ENCODE measurements around the gene KRT1.

KRT1 gene

DNA sequence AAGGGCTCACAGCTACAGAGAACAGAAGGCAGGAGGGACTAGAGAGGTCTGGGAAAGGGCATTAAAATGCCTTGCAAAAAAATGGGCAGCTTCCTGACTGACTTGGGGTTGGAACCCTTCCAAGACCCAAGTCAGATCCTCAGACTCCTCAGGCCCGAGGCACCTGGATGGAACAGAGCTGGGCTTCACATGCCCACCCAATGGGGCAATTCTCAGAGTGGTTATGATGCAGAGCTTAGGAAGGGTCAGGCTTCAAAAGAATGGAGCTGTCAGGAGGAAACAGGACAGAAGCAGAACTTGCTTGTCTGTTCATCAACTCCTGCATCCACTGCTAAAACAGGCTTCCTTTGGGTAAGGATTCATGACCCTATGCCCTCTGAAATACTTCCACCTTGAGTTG, 9.7 kb upstream of the KRT1 start:
- Histone ChIP-seq H3K4me3 (ENCODE audit: low read depth, low read length) (no peak overlapping the region), H3K9me3 (ENCODE audit: control insufficient read depth, insufficient read depth, low read depth, low read length) (no peaks in the 10 kb centered on the region), H3K4me1 (ENCODE audit: control insufficient read depth, insufficient read depth, low read length) (no peaks in the 10 kb centered on the region), H3K36me3 (ENCODE audit: control insufficient read depth in 2 of 2, insufficient read depth in 1 of 2, low read length in 2 of 2) (no peaks in the 10 kb centered on the region), H3K27ac (ENCODE audit: extremely low read depth, low read depth, low read length) (no peak overlapping the region)
- POLR2A ChIA-PET = no interaction called here
- CTCF ChIA-PET = interaction anchor here (0.6 to 1.1 kb wide), 5 partner anchors 85 to 548 kb away, joined by 3 to 5 read pairs (median 3); partner anchors contain the start of gene KRT71
- TF ChIP-seq, protein P1, sequence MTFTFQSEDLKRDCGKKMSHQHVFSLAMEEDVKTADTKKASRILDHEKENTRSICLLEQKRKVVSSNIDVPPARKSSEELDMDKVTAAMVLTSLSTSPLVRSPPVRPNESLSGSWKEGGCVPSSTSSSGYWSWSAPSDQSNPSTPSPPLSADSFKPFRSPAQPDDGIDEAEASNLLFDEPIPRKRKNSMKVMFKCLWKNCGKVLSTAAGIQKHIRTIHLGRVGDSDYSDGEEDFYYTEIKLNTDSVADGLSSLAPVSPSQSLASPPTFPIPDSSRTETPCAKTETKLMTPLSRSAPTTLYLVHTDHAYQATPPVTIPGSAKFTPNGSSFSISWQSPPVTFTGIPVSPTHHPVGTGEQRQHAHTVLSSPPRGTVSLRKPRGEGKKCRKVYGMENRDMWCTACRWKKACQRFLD (tag by site-specific recombination; IDR thresholded peaks at IDR 0.05) = no peak

DNA sequence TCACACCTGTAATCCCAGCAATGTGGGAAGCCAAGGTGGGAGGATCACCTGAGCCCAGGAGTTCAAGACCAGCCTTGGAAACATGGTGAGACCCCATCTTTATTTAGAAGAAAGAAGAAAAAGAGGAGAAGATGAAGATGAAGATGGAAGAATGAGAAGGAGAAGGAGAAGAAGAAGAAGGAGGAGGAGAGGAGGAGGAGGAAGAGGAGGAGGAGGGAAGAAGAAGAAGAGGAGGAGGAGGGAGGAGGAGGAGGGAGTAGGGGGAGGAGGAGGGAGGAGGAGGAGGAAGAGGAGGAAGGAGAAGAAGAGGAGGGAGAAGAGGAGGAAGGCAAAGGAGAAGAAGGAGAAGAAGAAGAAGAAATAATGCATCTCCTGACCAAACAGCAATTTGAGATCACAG, 9.0 kb upstream of the KRT1 start:
- CTCF ChIA-PET = interaction anchor here (0.6 to 0.7 kb wide), 2 partner anchors 86 to 547 kb away, joined by 3 read pairs; no protein-coding TSS in a partner anchor
- no peaks in the 10 kb centered on the region for H3K4me1 ChIP-seq (ENCODE audit: control insufficient read depth, insufficient read depth, low read length)
- H3K4me3 ChIP-seq (ENCODE audit: low read depth, low read length) = no peak overlapping the region
- H3K36me3 ChIP-seq (ENCODE audit: control insufficient read depth in 2 of 2, insufficient read depth in 1 of 2, low read length in 2 of 2) = no peaks in the 10 kb centered on the region
- POLR2A ChIA-PET = no interaction called here
- TF ChIP-seq, protein P2, sequence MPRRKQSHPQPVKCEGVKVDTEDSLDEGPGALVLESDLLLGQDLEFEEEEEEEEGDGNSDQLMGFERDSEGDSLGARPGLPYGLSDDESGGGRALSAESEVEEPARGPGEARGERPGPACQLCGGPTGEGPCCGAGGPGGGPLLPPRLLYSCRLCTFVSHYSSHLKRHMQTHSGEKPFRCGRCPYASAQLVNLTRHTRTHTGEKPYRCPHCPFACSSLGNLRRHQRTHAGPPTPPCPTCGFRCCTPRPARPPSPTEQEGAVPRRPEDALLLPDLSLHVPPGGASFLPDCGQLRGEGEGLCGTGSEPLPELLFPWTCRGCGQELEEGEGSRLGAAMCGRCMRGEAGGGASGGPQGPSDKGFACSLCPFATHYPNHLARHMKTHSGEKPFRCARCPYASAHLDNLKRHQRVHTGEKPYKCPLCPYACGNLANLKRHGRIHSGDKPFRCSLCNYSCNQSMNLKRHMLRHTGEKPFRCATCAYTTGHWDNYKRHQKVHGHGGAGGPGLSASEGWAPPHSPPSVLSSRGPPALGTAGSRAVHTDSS (tag by site-specific recombination; IDR thresholded peaks at IDR 0.05) = peak; percentile 67
- TF ChIP-seq ZNF140 (tag by site-specific recombination; IDR thresholded peaks at IDR 0.05) (no peak), ZNF366 (tag by site-specific recombination; conservative IDR thresholded peaks at IDR 0.05) (peak; percentile 19; the same call in 1 of the 2 replicates), EGR2 (tag by site-specific recombination; IDR thresholded peaks at IDR 0.05; ENCODE audit: low read depth) (peak; percentile 69; the same call in 1 of the 2 replicates)
- H3K27ac ChIP-seq (ENCODE audit: extremely low read depth, low read depth, low read length) = no peak overlapping the region
- H3K9me3 ChIP-seq (ENCODE audit: control insufficient read depth, insufficient read depth, low read depth, low read length) = no peaks in the 10 kb centered on the region

DNA sequence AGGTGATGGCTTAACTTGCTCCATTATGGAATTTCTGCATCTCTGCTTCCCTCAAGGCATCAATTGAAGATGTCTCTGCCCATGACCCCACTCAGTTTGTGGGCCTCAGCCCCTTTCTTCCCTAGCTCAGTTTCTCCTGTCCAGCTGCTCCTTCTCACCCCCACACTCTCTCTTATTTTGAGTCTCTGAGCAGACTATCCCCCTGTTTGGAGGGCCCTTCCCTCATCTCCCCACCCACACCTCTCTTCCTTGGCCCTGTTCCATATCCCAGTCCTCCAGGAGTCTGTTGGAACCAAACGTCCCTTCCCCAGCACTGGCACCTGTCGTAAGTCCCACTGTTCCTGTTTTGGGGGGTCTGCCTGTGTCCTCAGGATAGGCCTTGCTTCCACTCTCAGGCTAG, 8.3 kb upstream of the KRT1 start:
- Histone ChIP-seq H3K36me3 (ENCODE audit: control insufficient read depth in 2 of 2, insufficient read depth in 1 of 2, low read length in 2 of 2) (no peaks in the 10 kb centered on the region), H3K4me3 (ENCODE audit: low read depth, low read length) (no peak overlapping the region), H3K27ac (ENCODE audit: extremely low read depth, low read depth, low read length) (no peak overlapping the region), H3K9me3 (ENCODE audit: control insufficient read depth, insufficient read depth, low read depth, low read length) (no peaks in the 10 kb centered on the region), H3K4me1 (ENCODE audit: control insufficient read depth, insufficient read depth, low read length) (no peaks in the 10 kb centered on the region)
- TF ChIP-seq, protein P3, sequence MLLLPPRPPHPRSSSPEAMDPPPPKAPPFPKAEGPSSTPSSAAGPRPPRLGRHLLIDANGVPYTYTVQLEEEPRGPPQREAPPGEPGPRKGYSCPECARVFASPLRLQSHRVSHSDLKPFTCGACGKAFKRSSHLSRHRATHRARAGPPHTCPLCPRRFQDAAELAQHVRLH (tag by site-specific recombination; IDR thresholded peaks at IDR 0.05) = no peak
- TF ChIP-seq ZNF37A (tag by site-specific recombination; IDR thresholded peaks at IDR 0.05) (no peak), ZFHX2 (tag by site-specific recombination; conservative IDR thresholded peaks at IDR 0.05) (0 out of 2 replicates have a peak, but pooled peaks have one; percentile 23), ZXDB (tag by site-specific recombination; IDR thresholded peaks at IDR 0.05) (no peak), ZBTB21 (tag by site-specific recombination; IDR thresholded peaks at IDR 0.05) (no peak), ZNF660 (tag by site-specific recombination; IDR thresholded peaks at IDR 0.05) (no peak), EGR2 (tag by site-specific recombination; IDR thresholded peaks at IDR 0.05; ENCODE audit: low read depth) (peak; percentile 36; the same call in 1 of the 2 replicates), HOXC10 (CRISPR knock-in tag; IDR thresholded peaks at IDR 0.05) (no peak), ZNF777 (tag by site-specific recombination; IDR thresholded peaks at IDR 0.05; ENCODE audit: borderline replicate concordance) (no peak), GLI4 (tag by site-specific recombination; IDR thresholded peaks at IDR 0.05) (no peak), ZNF391 (tag by site-specific recombination; IDR thresholded peaks at IDR 0.05; ENCODE audit: borderline replicate concordance, low read depth) (no peak), WT1 (tag by site-specific recombination; IDR thresholded peaks at IDR 0.05) (no peak)
- TF ChIP-seq, protein P4, sequence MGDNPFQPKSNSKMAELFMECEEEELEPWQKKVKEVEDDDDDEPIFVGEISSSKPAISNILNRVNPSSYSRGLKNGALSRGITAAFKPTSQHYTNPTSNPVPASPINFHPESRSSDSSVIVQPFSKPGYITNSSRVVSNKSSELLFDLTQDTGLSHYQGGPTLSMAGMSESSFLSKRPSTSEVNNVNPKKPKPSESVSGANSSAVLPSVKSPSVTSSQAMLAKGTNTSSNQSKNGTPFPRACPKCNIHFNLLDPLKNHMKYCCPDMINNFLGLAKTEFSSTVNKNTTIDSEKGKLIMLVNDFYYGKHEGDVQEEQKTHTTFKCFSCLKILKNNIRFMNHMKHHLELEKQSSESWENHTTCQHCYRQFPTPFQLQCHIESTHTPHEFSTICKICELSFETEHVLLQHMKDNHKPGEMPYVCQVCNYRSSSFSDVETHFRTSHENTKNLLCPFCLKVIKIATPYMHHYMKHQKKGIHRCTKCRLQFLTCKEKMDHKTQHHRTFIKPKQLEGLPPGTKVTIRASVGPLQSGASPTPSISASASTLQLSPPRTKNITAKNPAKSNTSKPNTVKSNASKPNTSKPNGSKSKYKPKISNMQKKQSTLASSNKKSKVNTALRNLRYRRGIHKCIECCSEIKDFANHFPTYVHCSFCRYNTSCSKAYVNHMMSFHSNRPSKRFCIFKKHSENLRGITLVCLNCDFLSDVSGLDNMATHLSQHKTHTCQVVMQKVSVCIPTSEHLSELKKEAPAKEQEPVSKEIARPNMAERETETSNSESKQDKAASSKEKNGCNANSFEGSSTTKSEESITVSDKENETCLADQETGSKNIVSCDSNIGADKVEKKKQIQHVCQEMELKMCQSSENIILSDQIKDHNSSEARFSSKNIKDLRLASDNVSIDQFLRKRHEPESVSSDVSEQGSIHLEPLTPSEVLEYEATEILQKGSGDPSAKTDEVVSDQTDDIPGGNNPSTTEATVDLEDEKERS (tag by site-specific recombination; IDR thresholded peaks at IDR 0.05) = no peak
- TF ChIP-seq, protein P5, sequence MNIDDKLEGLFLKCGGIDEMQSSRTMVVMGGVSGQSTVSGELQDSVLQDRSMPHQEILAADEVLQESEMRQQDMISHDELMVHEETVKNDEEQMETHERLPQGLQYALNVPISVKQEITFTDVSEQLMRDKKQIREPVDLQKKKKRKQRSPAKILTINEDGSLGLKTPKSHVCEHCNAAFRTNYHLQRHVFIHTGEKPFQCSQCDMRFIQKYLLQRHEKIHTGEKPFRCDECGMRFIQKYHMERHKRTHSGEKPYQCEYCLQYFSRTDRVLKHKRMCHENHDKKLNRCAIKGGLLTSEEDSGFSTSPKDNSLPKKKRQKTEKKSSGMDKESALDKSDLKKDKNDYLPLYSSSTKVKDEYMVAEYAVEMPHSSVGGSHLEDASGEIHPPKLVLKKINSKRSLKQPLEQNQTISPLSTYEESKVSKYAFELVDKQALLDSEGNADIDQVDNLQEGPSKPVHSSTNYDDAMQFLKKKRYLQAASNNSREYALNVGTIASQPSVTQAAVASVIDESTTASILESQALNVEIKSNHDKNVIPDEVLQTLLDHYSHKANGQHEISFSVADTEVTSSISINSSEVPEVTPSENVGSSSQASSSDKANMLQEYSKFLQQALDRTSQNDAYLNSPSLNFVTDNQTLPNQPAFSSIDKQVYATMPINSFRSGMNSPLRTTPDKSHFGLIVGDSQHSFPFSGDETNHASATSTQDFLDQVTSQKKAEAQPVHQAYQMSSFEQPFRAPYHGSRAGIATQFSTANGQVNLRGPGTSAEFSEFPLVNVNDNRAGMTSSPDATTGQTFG (tag by site-specific recombination; IDR thresholded peaks at IDR 0.05; ENCODE audit: borderline replicate concordance) = no peak
- ChIA-PET CTCF (no interaction called here), POLR2A (interaction anchor here (0.6 kb wide), 1 partner anchor 120 kb away, joined by 3 read pairs; no protein-coding TSS in a partner anchor)
